Loucy (cell line): ENCODE data around the gene SERINC3.

Experiments
- H2AFZ ChIP-seq: fragments of 200-600 bp; sonication (generic); 2 replicates; pipeline ENCODE4 v1.6.0; 2016; ENCODE audit warnings: antibody characterized with exemption, mild to moderate bottlenecking, low read length, moderate library complexity
- H3F3A ChIP-seq: fragments of 200-600 bp; 2 replicates; pipeline ENCODE4 v1.6.0; 2016; ENCODE audit warnings: antibody characterized with exemption, low read depth, mild to moderate bottlenecking
- H3K27me3 ChIP-seq: fragments of 200-600 bp; sonication (generic); 2 replicates; pipeline ENCODE4 v1.6.1; 2014; ENCODE audit warnings: low read length, mild to moderate bottlenecking; ENCODE audit not compliant: insufficient read depth, poor library complexity, severe bottlenecking
- H3K36me3 ChIP-seq: fragments of 200-600 bp; sonication (generic); 2 replicates; pipeline ENCODE4 v1.6.1; 2016; ENCODE audit warnings: low read length; ENCODE audit not compliant: insufficient read depth
- H3K4me1 ChIP-seq: fragments of 200-600 bp; sonication (generic); 2 replicates; pipeline ENCODE4 v1.5.1; 2014; ENCODE audit warnings: low read length, mild to moderate bottlenecking; ENCODE audit not compliant: insufficient read depth, poor library complexity, severe bottlenecking
- H3K4me2 ChIP-seq: fragments of 200-600 bp; sonication (generic); 2 replicates; pipeline ENCODE4 v1.6.0; 2014; ENCODE audit warnings: antibody characterized with exemption, low read length, low read depth, mild to moderate bottlenecking; ENCODE audit not compliant: poor library complexity, severe bottlenecking
- H3K4me3 ChIP-seq: fragments of 200-600 bp; sonication (generic); 2 replicates; pipeline ENCODE4 v1.5.1; 2014; ENCODE audit warnings: low read length, mild to moderate bottlenecking, mixed read lengths; ENCODE audit not compliant: poor library complexity, severe bottlenecking
- H3K79me2 ChIP-seq: fragments of 200-600 bp; sonication (generic); 2 replicates; pipeline ENCODE4 v1.6.1; 2014; ENCODE audit warnings: low read length; ENCODE audit not compliant: insufficient read depth
- H3K9ac ChIP-seq: fragments of 200-600 bp; sonication (generic); 2 replicates; pipeline ENCODE4 v1.6.0; 2014; ENCODE audit warnings: mild to moderate bottlenecking, low read depth, low read length, moderate library complexity; ENCODE audit not compliant: poor library complexity, severe bottlenecking
- H3K9me2 ChIP-seq: fragments of 200-600 bp; sonication (generic); replicated peaks from 2 replicates; pipeline ENCODE4 v1.6.1; 2016; ENCODE audit warnings: low read depth, low read length, mixed read lengths
- H3K9me3 ChIP-seq: fragments of 200-600 bp; sonication (generic); 2 replicates; pipeline ENCODE4 v1.6.1; 2014; ENCODE audit warnings: mild to moderate bottlenecking, antibody characterized with exemption, low read length, low read depth; ENCODE audit not compliant: insufficient read depth
- H4K20me1 ChIP-seq: fragments of 200-600 bp; sonication (generic); 2 replicates; pipeline ENCODE4 v1.6.0; 2014; ENCODE audit warnings: antibody characterized with exemption, low read length, mild to moderate bottlenecking; ENCODE audit not compliant: insufficient read depth, poor library complexity, severe bottlenecking
- CTCF ChIP-seq: fragments of 200-600 bp; sonication (generic); conservative IDR thresholded peaks from 2 replicates; pipeline ENCODE4 v1.5.1; 2014; ENCODE audit warnings: mild to moderate bottlenecking, antibody characterized with exemption, low read length
- EZH2phosphoT487 ChIP-seq: fragments of 200-600 bp; IDR thresholded peaks from 2 replicates; pipeline ENCODE4 v1.6.1; 2018; ENCODE audit warnings: antibody characterized with exemption, mild to moderate bottlenecking, moderate library complexity, borderline replicate concordance

SERINC3 gene

GRCh38 chr20:44470327-44470726 lies 51.5 kb downstream of the SERINC3 start:
- Histone ChIP-seq H3K9me2 (no peaks in the 10 kb centered on the region), H2AFZ (no peak overlapping the region), H3K9me3 (no peaks in the 10 kb centered on the region), H3K4me3 (no peak overlapping the region), H3K27me3 (no peaks in the 10 kb centered on the region), H3F3A (no peaks in the 10 kb centered on the region), H3K4me1 (peaks cover 4% of the 10 kb centered on the region), H3K79me2 (no peaks in the 10 kb centered on the region), H3K4me2 (no peak overlapping the region), H4K20me1 (no peaks in the 10 kb centered on the region), H3K9ac (no peak overlapping the region), H3K36me3 (no peaks in the 10 kb centered on the region)
- TF ChIP-seq EZH2phosphoT487 (no peak), CTCF (no peak)

DNA sequence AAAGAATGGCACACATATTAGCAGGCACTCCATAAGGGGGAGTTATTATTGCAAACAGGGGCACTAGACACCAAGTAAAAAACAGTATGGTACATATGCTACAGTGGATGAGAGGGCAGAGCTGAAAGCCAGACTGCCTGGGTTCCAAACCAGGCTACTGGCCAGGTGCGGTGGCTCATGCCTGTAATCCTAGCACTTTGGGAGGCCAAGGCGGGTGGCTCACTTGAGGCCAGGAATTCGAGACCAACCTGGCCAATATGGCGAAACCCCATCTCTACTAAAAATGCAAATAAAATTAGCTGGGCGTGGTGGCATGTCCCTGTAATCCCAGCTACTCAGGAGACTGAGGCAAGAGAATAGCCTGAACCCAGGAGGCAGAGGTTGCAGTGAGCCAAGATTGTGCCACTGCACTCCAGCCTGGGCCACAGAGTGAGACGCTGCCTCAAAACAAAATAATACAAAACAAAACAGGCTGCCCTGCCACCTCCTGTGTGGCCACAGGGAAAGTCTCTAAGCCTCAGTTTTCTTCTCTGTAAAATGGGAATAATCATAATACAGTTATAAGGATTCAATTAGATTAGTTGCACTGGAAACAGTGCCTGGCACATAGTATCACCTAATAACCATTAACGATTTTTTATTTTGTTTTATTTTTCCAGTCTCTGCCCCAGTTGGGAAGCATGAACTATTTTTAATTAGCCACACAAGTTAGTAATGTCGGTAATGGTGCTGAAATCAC lies 53.7 kb downstream of the SERINC3 start:
- no peaks in the 10 kb centered on the region for H3K79me2 ChIP-seq
- no peak overlapping the region for H3K4me3 ChIP-seq
- H3K9me2 ChIP-seq = no peaks in the 10 kb centered on the region
- H2AFZ ChIP-seq = no peak overlapping the region
- H3F3A ChIP-seq = no peaks in the 10 kb centered on the region
- H3K27me3 ChIP-seq = no peaks in the 10 kb centered on the region
- no peak overlapping the region for H3K9ac ChIP-seq
- no peaks in the 10 kb centered on the region for H3K36me3 ChIP-seq
- H3K9me3 ChIP-seq = no peaks in the 10 kb centered on the region
- H3K4me1 ChIP-seq = no peaks in the 10 kb centered on the region
- H4K20me1 ChIP-seq = no peaks in the 10 kb centered on the region
- TF ChIP-seq EZH2phosphoT487 (no peak), CTCF (no peak)
- H3K4me2 ChIP-seq = no peak overlapping the region

- Histone ChIP-seq H3K36me3 (no peaks in the 10 kb centered on the region), H4K20me1 (no peaks in the 10 kb centered on the region), H2AFZ (no peak overlapping the region), H3K79me2 (no peaks in the 10 kb centered on the region), H3F3A (no peaks in the 10 kb centered on the region), H3K4me1 (no peaks in the 10 kb centered on the region), H3K27me3 (no peaks in the 10 kb centered on the region), H3K9me2 (no peaks in the 10 kb centered on the region), H3K9me3 (no peaks in the 10 kb centered on the region), H3K4me2 (no peak overlapping the region), H3K9ac (no peak overlapping the region), H3K4me3 (no peak overlapping the region)
- TF ChIP-seq CTCF = no peak
- TF ChIP-seq EZH2phosphoT487 = no peak
Measured at GRCh38 chr20:44467289-44467883, 54.5 kb downstream of the SERINC3 start.
